PFSK-1 (cell line): ENCODE measurements around the gene TFG.

Source experiments
- FOXP2 ChIP-seq: optimal IDR thresholded peaks from 2 replicates; pipeline ENCODE3; 2011; ENCODE audit warnings: borderline replicate concordance, control low read depth, inconsistent platforms; ENCODE audit not compliant: insufficient read depth; ENCODE audit errors: extremely low read length, extremely low read depth
- POLR2AphosphoS5 ChIP-seq: IDR thresholded peaks from 2 replicates; pipeline ENCODE4 v1.6.1; 2012; ENCODE audit warnings: low read depth, mild to moderate bottlenecking, control low read depth, low read length, moderate library complexity
- REST ChIP-seq, 2 experiments: IDR thresholded peaks; 2 replicates each; pipeline versions ENCODE4 v1.6.1 to v1.8.0; 2011 to 2012; ENCODE audit warnings: low read depth in 2 of 2, low read length in 2 of 2, control low read depth in 1 of 2, inconsistent platforms in 1 of 2, mild to moderate bottlenecking in 1 of 2, moderate library complexity in 1 of 2; ENCODE audit not compliant: insufficient read depth in 1 of 2
- SIN3A ChIP-seq: IDR thresholded peaks from 2 replicates; pipeline ENCODE4 v1.6.1; 2012; ENCODE audit warnings: mild to moderate bottlenecking, low read length, moderate library complexity, borderline replicate concordance; ENCODE audit not compliant: insufficient read depth
- TAF1 ChIP-seq: IDR thresholded peaks from 2 replicates; pipeline ENCODE4 v1.6.1; 2012; ENCODE audit warnings: low read length, control low read depth, borderline replicate concordance; ENCODE audit not compliant: insufficient read depth

- TF ChIP-seq POLR2AphosphoS5: no peak
- no peak for TF ChIP-seq REST (IDR thresholded peaks at IDR 0.05; ENCODE audit: insufficient read depth in 1 of 2, low read depth in 2 of 2, low read length in 2 of 2)
- TF ChIP-seq TAF1: no peak
- TF ChIP-seq SIN3A: no peak
- TF ChIP-seq FOXP2: no peak
These were observed 44.6 kb downstream of the TFG start for GRCh38 chr3:100753846-100754245.
